ENCODE data around the gene TMEM92. TPM values are rescaled to one million over a fixed set of nuclear protein-coding genes. Genes with fewer than 3 reads are reported as not detected.

The TMEM92 gene
- total and polyA plus RNA-seq, 12 donors = 0.06 to 0.13 TPM; not detected in 10

- DNase-seq = peak in 2 of 7 donors; percentile 6 to 9
Measured at GRCh38 chr17:50265212-50265611, 9.1 kb upstream of the TMEM92 start.

DNA sequence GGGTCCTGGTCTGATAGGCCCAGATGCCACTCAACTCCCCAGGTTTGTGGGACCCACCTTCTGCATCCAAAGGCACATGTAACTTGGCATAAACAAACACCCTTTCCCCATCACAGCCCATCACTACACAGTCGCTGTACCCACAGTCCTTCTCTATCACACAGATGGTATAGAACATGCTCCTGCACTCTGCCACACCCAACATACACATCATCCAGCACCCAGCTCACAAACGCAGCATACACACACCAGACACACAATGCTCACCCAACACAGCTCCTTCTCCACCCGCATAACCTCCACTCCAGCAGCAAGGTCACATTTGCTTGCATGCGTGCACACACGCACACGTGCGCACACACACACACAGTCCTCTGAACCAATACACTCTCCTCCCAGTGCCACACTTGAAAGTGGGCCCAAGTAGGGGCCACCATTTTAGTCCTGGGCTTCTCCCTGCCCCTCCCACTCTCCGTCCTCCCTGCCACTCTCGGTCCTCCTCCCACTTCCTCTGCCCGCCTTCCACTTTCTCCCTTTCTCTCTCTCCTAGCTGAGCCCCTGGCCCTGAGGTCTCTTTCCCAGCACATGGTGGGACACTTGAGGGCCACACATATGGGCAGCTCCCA is 8.5 kb upstream of the TMEM92 start:
- intact Hi-C loops (cut with DNase I) = no loop called here
- 74 to 83% (median 77%) methylated on average over 10 of the region's 10 CpGs for WGBS, 4 donors
- Histone ChIP-seq H3K27ac (no peak overlapping the region), H3K27me3 (no peaks in the 10 kb centered on the region), H3K36me3 (replicated peaks in 1 of 2) (no peaks in the 10 kb centered on the region), H3K4me3 (no peak overlapping the region), H3K9me3 (replicated peaks in 1 of 3) (no peaks in the 10 kb centered on the region), H3K4me1 (replicated peaks in 1 of 2) (no peaks in the 10 kb centered on the region)
- DNase-seq = peak in 2 of 7 donors; percentile 6 to 7
- no peak for TF ChIP-seq POLR2A (IDR thresholded peaks at IDR 0.05)
- TF ChIP-seq, protein P1, sequence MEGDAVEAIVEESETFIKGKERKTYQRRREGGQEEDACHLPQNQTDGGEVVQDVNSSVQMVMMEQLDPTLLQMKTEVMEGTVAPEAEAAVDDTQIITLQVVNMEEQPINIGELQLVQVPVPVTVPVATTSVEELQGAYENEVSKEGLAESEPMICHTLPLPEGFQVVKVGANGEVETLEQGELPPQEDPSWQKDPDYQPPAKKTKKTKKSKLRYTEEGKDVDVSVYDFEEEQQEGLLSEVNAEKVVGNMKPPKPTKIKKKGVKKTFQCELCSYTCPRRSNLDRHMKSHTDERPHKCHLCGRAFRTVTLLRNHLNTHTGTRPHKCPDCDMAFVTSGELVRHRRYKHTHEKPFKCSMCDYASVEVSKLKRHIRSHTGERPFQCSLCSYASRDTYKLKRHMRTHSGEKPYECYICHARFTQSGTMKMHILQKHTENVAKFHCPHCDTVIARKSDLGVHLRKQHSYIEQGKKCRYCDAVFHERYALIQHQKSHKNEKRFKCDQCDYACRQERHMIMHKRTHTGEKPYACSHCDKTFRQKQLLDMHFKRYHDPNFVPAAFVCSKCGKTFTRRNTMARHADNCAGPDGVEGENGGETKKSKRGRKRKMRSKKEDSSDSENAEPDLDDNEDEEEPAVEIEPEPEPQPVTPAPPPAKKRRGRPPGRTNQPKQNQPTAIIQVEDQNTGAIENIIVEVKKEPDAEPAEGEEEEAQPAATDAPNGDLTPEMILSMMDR (IDR thresholded peaks at IDR 0.05) = no peak

More at GRCh38 chr17:50265212-50265611, 9.1 kb upstream of the TMEM92 start:
- Histone ChIP-seq H3K27me3 (no peaks in the 10 kb centered on the region), H3K36me3 (replicated peaks in 1 of 2) (no peaks in the 10 kb centered on the region), H3K4me3 (no peak overlapping the region), H3K9me3 (replicated peaks in 1 of 3) (no peaks in the 10 kb centered on the region), H3K27ac (no peak overlapping the region), H3K4me1 (replicated peaks in 1 of 2) (no peaks in the 10 kb centered on the region)
- WGBS, 4 donors = 96 to 100% methylated on average over 2 of the region's 2 CpGs; no CpG with 5 or more reads in 2 of the 4 donors
- TF ChIP-seq POLR2A (IDR thresholded peaks at IDR 0.05) = no peak
- TF ChIP-seq, protein P1 (IDR thresholded peaks at IDR 0.05) = no peak
- intact Hi-C loops (cut with DNase I) = no loop called here

DNA sequence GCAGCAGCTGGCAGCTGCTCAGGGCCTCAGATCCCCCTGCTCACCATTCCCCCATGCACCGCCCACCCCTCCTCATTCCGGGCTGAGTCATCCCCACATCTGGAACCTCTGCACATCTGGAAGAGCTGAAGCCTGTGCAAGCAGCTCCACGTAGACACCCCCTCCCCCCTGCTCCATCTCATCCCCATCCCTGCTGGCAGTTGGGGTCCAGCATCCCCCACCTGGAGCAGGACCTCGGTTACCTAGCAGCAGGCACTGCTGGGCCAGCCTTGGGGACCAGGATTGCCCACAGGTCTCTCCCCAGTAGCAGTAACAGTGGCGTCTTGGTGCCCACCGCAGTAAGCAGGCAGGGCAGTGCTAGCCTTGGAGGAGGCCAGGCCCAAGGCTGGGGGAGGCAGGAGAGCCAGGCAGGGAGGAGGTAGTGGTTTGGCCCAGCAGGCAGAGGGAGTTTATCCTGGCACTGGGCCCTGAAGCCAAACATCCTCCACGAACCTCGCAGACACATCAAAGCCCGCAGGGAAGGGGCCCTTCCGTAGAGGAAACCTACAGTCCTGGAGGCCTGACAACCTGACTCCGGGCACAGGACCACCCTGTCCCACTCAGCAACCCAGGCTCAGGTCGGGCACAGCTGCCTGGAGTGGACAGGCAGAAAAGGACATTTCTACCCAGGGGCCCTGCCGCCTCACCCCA is 7.7 kb upstream of the TMEM92 start:
- TF ChIP-seq POLR2A (IDR thresholded peaks at IDR 0.05) = no peak
- TF ChIP-seq, protein P1 (IDR thresholded peaks at IDR 0.05) = no peak
- no peak overlapping the region for H3K27ac ChIP-seq
- H3K36me3 ChIP-seq (replicated peaks in 1 of 2) = no peaks in the 10 kb centered on the region
- intact Hi-C loops (cut with DNase I) = no loop called here
- H3K9me3 ChIP-seq (replicated peaks in 1 of 3) = no peaks in the 10 kb centered on the region
- H3K27me3 ChIP-seq = no peaks in the 10 kb centered on the region
- no peak overlapping the region for H3K4me3 ChIP-seq
- no peaks in the 10 kb centered on the region for H3K4me1 ChIP-seq (replicated peaks in 1 of 2)
- 26 to 58% (median 34%) methylated on average over 5 to 13 of the region's 13 CpGs for WGBS, 4 donors
- peak in 3 of 7 donors; percentile 20 to 29 (median 21) for DNase-seq

DNA sequence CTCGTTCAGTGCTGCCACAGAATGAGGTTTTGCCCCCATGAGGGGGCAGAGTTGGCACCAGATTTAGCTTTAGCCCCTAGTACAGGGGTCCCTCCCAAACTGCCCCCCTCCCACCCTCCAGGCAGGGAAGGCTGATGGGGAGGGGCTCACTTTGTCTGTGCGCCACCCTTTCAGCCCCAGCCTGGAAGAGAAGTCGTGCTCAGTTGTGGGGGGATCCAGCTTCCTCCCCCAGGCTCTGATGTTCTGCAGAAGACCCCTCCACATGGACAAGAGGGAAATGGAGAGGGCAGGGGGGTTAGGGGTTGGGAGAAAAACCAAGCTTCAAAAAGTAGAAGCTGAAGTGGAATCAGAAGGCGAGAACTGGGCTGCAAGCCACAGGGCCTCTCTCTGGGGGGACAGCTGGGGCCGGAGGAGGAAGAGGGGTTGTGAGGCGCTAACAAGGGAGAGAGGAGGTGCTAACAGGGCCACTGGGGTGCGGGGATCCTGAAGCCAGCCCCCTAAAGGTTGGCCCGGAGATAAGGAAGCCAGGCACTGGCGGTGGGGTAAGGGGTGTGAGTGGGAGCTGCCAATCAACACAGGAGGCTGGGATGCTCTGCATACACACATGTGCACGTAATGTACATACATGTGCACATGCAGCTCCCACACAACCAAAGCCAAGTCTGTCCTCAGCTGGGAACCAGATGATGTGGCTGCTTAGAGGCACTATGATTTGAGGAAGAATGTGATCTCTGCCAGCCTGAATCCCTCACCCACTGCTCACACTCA is 7.0 kb upstream of the TMEM92 start:
- DNase-seq = peak in 1 of 7 donors; percentile 9
- no peaks in the 10 kb centered on the region for H3K36me3 ChIP-seq (replicated peaks in 1 of 2)
- no peak for TF ChIP-seq POLR2A (IDR thresholded peaks at IDR 0.05)
- TF ChIP-seq, protein P1 (IDR thresholded peaks at IDR 0.05) = no peak
- H3K27ac ChIP-seq = no peak overlapping the region
- intact Hi-C loops (cut with DNase I) = no loop called here
- 62 to 71% (median 64%) methylated on average over 9 to 10 of the region's 10 CpGs for WGBS, 4 donors
- no peaks in the 10 kb centered on the region for H3K4me1 ChIP-seq (replicated peaks in 1 of 2)
- no peaks in the 10 kb centered on the region for H3K9me3 ChIP-seq (replicated peaks in 1 of 3)
- no peak overlapping the region for H3K4me3 ChIP-seq
- no peaks in the 10 kb centered on the region for H3K27me3 ChIP-seq

All from adrenal gland (tissue), 12 donors.